ENCODE data around the gene SASH3.

The SASH3 gene

DNA sequence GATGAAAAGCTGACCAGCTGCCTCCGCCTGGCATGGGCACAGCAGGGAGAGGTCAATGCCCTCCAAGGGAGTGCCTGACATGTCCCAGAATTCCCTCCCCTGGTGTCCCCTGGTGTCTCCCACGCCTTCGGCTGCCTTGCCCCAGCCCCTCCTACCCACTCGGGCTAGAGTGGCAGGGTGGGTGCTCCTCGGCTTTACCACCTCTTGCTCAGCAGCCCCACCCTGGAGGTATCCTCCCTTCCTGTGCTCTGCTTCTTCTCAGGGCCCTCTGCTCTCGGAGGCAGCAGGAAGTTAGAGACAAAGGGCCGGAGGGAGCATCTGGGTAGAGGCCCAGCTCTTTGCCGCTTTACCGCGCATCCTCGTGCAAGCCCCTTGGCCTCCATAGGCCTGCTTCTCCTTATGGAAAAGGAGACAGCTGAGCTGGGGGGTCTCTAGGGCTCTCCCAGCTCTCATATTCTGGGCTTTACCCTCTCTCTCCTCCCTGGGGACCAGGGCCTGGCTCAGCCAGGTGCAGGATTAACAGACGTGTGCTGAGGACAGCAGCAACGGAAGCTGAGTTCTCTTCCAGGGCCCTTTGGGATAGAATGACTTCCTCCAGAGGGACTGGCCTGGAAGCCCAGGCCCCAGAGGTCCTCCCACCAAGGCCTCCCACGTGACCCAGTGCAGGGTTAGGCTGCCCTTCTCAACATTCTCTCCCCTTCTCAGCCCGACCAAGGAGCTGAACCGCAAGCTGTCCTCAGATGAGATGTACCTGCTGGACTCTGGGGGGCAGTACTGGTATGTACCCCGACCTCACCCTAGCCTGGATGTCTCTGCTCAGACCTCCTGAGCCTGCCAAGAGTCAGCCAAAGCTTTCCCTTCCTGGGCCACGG is 23.7 kb upstream of the SASH3 start:
- DNase-seq (ENCODE audit: low read depth), result no peak
- no peak overlapping the region for H3K4me3 ChIP-seq (ENCODE audit: low read depth, low read length)

DNA sequence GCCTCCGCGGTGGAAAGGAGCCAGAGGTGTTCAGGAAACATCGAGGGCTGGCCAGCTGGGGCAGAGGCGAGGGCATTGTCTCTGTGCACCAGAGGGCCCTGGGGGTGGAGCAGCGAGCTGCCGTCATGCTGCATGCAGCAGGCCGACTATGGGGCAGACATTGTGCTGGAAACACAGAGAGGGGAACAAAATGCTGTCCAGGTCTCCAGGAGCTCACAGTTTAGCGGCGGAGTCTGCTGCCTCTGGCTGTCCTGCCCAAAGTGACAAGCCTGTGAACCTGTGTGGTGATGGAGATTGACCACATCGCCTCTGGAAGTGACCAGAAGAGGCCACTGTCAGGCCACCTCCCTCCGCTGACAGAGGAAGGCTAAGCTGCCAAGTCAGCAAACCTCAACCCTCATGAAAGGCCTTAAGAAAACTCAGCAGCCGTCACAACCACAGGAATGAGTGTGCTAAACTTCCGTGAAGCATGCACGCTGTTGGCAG is 20.1 kb upstream of the SASH3 start:
- DNase-seq (ENCODE audit: low read depth), result peak; percentile 66

DNA sequence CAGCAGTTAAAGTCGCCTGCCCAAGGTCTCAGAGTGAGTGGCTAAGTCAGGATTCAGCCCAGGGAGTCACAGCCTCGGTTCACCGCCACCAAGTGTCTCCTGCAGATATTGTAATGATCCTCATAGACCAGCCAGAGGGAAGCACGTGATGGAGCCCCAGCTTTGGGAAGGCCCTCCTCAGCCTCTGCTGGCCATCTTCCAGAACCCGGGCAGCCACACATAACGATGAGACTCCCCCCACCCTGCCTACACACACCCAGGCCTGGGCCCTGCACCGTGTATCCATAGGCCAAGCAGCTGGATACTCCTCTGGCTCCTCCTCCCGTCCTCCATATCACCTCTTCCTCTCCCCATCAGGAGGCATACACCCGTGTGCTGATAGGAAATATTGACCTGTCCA is 19.6 kb upstream of the SASH3 start:
- no peak for DNase-seq (ENCODE audit: low read depth)

More for the DNA sequence above, 20.1 kb upstream of the SASH3 start:
- H3K4me3 ChIP-seq (ENCODE audit: low read depth, low read length), result no peak overlapping the region

DNA sequence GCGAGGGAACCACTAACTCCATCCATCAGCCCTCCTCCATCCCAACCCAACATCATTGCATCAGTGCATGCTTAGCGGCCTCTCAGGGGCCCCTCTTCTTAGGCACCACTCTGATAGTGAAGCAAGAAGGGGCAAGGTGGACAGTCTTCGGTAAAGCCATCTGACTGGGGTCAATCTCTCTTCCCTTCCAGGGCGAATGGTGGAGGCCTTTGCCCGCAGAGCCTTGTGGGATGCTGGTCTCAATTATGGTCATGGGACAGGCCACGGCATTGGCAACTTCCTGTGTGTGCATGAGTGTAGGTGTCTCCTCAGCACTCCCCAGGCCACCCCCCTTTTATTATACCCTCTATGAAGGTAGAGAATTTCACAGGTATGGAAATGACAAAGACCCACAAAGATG is 18.8 kb upstream of the SASH3 start:
- no peak for DNase-seq (ENCODE audit: low read depth)
- H3K4me3 ChIP-seq (ENCODE audit: low read depth, low read length), result no peak overlapping the region

More for the DNA sequence above, 19.6 kb upstream of the SASH3 start:
- no peak overlapping the region for H3K4me3 ChIP-seq (ENCODE audit: low read depth, low read length)

DNA sequence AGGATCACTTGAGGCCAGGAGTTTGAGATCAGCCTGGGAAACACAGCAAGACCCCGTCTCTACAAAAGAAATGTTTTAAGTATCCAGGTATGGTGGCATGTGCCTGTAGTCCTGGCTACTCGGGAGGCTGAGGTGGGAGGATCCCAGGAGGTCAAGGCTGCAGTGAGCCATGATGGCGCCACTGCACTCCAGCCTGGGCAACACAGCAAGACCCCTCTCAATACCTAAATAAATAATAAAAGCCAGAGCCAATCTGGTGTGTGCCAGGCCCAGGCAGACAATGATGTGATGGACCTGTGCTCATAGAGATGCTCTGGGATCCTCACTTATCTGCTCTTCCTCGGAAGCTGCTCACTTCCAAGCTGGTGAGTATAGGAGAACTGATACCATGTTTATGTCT is 18.2 kb upstream of the SASH3 start:
- H3K4me3 ChIP-seq (ENCODE audit: low read depth, low read length), result no peak overlapping the region
- DNase-seq (ENCODE audit: low read depth), result no peak

DNA sequence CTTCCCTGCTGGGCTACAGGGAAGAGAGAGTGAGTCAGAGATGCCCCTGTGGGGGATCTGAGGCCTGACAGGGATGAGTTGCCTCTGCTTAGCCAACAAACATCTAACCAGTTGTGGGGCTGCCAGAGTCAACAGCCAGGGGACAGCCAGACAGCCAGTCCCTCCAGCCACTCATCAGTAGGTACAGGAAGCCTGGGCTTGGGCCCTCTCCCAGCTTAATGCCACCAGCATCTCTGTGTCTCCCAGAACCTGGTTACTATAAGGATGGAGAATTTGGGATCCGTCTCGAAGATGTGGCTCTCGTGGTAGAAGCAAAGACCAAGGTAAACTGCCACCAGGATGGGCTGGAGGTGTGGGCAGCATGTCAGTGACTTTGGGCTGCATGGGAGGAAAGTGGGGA is 17.3 kb upstream of the SASH3 start:
- H3K4me3 ChIP-seq (ENCODE audit: low read depth, low read length), result no peak overlapping the region
- no peak for DNase-seq (ENCODE audit: low read depth)

DNA sequence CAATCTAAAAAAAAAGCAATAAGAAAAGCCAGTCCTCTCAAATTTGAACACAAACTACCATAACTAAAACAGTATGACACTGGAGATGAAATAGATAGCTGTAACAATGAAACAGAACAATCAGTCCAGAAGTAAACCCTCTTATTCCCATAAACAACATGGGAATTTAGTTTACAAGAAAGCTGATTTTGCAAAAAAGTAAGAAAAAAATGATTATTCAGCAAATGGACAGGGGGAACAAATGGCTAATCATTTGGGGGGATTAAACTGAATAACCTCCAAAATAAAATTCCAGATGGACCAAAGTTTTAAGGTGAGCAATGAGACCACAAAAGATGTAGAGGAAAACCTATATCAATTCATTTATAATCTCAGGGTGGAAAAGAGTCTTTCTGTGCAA is 16.1 kb upstream of the SASH3 start:
- no peak for DNase-seq (ENCODE audit: low read depth)

DNA sequence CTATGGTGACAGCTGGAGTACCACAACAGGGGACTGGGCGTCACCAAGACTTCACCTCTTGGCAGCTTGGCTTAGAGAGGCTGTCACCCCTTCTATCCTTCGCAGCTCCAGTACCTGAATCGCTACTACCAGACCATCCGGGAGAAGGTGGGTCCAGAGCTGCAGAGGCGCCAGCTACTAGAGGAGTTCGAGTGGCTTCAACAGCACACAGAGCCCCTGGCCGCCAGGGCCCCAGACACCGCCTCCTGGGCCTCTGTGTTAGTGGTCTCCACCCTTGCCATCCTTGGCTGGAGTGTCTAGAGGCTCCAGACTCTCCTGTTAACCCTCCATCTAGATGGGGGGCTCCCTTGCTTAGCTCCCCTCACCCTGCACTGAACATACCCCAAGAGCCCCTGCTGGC is 11.6 kb upstream of the SASH3 start:
- no peak overlapping the region for H3K4me3 ChIP-seq (ENCODE audit: low read depth, low read length)
- DNase-seq (ENCODE audit: low read depth), result no peak

More for the DNA sequence above, 16.1 kb upstream of the SASH3 start:
- H3K4me3 ChIP-seq (ENCODE audit: low read depth, low read length), result no peak overlapping the region

DNA sequence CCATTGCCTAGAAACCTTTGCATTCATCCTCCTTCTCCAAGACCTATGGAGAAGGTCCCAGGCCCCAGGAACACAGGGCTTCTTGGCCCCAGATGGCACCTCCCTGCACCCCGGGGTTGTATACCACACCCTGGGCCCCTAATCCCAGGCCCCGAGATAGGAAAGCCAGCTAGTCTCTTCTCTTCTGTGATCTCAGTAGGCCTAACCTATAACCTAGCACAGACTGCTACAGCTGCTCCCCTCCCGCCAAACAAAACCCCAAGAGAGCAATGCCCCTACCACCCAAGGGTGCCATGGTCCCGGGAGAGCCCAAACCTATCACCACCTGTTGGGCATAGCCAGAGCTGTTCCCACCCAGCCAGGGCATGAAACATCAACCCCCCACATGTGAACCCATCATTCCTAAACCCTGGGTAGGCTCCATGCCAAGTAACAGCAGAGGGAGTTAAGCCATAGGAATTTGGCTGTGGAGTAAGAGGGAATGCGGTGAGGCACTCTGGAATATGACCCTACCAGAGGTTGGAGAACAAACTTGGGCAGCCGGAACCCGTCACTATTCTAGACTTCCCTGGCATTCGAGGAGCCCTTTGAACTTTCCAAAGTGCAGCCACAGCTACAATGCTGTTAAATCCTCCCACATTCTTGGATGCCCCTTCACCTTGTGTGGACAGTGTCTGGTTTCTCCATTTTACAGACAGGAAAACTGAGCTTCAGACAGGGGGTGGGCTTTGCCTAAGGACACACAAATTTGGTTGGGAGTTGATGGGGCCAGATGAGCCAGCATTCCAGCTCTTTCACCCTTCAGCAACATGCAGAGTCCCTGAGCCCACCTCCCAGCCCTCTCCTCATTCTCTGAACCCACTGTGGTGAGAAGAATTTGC is 10.9 kb upstream of the SASH3 start:
- no peak overlapping the region for H3K4me3 ChIP-seq (ENCODE audit: low read depth, low read length)
- no peak for DNase-seq (ENCODE audit: low read depth)

DNA sequence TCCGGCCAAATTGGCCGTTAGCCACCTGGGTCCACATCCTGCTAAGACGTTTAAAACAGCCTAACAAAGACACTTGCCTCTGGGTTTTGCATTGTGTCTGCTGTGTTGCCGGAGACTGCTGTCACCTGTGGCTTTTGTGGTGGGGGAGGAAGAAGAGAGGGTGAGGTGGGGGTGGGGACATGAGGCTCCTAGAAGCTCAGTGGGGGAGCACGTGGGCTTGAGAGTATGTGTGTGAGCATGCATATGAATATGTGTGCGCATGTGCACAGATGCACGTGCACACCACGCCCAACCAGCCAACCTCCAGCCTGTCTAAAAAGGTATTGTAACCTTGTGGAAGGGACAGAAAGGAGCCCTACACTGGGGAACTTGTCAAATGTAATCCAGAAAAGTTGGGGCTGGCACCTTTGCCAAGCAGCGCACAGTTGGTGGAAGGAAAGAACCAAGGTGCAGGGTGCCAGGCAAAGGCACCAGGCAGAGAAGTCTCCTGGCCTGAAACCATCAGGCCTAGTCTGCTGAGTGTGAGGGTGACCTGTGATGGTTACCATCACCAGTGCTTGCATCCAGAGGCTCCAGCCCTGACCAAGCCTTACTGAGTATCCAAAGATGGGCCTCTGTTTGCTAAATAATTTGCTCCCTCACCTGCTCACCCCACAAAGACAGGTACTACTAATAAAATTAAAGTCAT is 10.1 kb upstream of the SASH3 start:
- DNase-seq (ENCODE audit: low read depth), result no peak
- no peak overlapping the region for H3K4me3 ChIP-seq (ENCODE audit: low read depth, low read length)

DNA sequence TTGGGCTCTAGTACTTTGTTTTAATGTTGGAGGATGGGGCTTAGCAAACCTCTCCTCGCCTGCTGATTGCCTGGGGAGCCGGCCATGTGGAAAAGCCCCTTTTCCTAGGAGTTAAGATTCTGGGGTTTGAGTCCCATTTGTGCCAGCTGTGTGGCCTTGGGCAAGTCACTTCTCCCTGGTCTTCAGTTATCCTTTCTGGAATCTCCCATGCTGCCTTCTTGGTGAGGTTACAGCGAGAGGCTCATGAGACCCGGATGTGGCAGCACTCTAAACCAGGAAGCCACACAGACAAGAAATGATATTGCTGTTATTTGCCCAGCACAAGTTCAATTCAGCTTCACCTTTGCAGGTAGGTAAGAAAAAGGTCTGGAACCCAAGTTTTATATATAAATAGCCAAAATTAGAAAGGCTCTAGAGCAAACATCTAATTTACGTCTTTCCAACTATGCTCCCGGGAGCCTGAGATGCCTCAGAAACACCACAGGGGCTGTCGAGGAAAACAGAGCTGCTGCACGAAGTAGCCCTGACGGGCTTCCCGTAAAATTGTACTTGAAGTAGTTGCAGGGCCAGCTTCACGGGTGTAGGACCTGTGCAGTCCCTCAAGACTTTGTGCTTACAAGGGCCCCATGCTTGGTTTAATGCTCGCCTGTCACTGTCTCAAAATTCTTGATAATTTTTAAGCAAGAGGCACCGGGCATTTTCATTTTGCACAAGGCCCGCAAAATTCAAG is 8.3 kb upstream of the SASH3 start:
- no peak for DNase-seq (ENCODE audit: low read depth)
- H3K4me3 ChIP-seq (ENCODE audit: low read depth, low read length), result no peak overlapping the region

DNA sequence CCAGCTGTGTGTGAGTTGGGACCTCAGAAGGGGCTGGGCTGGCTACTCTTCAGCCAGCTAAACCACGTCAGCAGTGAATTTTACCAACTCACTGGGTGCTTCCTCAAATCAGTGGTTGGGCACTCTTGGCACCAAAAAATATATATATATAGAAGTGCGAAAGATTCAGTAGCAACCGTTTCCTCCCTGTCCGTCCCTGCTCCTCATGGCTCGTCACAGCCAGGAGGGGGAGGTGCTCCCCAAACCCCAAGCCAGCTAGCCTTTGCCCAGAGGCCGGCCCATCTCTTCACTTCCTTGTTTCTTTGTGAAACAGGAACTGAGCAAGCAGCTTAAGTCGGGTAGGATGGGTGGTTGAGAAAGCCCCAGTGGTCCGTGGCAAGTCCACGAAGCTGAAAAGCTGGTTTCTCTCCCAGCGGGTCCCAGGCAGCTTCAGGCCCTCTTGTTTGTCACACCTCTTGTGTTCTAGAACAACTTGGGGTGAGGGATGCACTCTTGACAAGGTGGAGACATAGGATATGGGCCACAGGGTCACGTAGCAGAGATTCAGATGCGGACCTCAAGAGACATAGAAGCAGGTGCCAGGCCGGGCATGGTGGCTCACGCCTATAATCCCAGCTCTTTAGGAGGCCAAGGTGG is 6.8 kb upstream of the SASH3 start:
- no peak overlapping the region for H3K4me3 ChIP-seq (ENCODE audit: low read depth, low read length)
- DNase-seq (ENCODE audit: low read depth), result no peak

DNA sequence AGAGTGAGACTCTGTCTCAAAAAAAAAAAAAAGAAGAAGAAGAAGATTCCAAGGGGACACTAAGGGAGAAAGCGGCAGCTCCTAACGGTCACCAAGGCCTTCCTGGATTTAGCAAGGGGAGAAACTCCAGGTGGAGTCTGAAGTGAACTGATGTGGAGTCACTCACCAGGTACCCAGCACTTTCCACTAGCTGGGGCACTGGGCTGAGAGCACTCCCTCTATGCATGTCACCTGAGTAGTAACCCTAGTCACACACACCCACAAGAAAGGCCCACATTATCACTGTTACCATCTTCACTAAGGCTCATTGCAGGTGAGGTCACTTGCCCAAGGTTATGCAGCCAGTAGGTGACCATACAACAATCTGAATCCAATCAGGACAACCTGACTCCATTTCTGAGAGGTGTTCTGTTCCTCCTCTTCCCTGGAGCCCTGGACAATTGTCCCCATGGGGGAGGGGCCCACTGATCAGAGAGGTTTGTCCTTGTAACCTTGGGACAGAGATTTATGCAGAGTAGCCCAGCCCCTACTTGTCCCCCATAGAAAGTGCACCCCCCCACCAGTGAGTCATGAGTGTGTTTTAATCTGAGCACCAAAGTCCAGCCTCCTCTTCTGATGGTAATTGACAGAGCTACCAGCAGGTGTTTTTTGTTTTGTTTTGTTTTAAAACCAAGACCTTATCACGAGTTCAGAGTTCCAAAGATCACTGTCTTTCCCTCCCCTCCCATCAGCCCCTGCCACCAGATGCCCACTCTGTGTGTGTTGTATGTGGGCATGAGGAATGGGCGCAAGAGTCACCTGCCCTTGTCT is 5.9 kb upstream of the SASH3 start:
- no peak for DNase-seq (ENCODE audit: low read depth)
- H3K4me3 ChIP-seq (ENCODE audit: low read depth, low read length), result no peak overlapping the region

DNA sequence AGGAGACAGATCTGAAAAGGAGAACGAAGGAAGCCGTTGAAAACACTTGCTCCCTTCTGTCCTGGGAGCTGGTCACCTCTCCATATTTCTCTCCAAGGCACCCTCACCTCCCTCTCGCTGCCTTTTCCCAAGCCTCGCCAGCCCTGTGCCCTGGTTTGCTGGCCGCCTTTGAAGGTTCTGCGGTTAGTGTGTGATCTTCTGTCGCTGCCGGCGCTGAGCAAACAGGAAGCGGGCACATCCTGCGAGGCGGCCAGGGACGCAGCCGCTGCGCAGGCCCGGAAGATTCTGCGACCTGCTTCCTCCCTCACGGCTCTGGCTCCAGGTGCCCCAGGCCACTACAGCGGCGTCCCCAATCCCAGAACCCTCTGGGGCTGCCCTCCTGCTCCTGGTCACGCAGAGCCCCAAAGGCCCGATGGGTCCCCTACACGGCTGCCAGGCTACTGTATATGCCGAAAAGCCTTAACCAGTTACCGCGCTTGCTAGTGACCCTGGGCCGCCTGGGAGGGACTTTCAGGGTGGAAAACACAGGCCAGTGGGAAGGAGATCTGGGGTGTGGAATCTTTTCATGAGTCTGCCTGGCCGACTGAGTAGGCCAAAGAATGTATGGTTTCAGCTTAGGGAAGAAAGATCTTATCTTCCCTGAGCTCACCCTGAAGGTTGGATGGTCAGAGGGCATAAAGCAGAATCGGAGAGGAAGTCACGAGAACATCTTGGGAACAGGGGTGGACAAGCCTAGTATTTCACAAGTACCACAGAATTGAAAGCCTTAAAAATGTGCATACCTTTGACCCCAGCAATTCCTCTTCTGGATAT is 2.3 kb upstream of the SASH3 start:
- H3K4me3 ChIP-seq (ENCODE audit: low read depth, low read length), result no peak overlapping the region
- DNase-seq (ENCODE audit: low read depth), result no peak

DNA sequence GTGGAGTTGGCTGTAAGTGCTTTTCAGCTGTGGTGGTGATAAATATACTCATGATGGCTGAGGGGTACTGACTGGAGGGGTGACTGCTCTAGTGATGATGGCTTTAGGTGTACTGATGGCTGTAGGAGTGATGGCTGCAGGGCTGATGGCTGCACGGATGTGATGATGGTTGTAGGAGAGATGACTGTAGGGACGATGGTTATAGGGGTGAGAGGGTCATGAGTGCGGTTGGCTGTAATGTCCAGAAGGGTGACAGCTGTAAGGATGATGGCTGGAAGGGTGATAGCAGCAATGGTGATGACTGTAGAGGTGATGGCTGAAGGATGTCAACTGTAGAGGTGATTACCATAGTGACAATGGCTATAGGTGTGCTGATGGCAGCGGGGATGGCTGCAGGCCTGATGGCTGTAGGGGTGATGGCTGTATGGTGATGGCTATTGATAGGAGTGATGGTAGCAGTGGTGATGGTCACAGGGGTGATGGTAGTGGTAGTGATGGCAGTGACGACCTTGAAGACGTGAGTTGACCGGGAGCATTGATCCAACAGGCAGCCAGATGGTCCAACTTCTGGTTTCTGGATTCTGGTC is 570 bp upstream of the SASH3 start:
- H3K4me3 ChIP-seq (ENCODE audit: low read depth, low read length), result no peak overlapping the region
- no peak for DNase-seq (ENCODE audit: low read depth)

DNA sequence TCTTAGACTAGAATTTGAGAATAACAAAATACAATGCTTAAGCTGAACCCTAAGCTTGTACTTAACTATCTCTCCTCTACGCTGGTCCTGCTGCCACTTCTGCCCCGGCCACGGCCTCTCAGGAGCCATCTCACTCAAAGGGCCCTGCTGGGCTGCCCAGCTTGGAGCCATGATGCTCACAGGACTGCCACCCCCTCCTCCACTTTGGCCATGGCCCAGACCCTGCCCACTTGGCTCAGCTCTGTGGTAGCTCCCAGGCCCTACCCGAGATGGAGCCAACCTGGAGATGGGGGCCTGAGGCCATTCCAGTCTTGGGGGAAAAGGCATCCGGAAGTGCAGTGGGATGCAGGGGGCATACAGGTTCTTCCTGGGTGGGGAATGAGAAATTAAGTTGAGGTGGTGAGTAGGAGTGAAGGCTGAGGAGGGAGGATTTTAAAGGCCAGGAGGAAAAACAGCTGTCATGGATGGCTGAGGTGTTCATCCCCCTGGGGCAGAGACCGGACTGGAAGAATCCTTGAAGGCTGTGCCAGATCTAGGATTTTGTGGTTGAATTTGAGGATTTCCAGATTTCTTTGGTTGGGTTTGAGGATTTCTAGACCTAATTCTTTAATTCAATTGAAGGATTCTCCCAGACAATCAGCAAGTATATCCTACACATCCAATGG is 824 bp downstream of the SASH3 start:
- DNase-seq (ENCODE audit: low read depth), result no peak
- H3K4me3 ChIP-seq (ENCODE audit: low read depth, low read length), result no peak overlapping the region

Measured in skeletal muscle cell (primary cell).